HG03039 (cell line): ENCODE data around the gene MBIP.

Experiments
- ATAC-seq: cut with Tn5 transposase; IDR thresholded peaks from one replicate; pipeline ENCODE4 v1.9.1; 2021; ENCODE audit warnings: mild to moderate bottlenecking, moderate library complexity; ENCODE audit not compliant: unreplicated experiment

The MBIP gene

DNA sequence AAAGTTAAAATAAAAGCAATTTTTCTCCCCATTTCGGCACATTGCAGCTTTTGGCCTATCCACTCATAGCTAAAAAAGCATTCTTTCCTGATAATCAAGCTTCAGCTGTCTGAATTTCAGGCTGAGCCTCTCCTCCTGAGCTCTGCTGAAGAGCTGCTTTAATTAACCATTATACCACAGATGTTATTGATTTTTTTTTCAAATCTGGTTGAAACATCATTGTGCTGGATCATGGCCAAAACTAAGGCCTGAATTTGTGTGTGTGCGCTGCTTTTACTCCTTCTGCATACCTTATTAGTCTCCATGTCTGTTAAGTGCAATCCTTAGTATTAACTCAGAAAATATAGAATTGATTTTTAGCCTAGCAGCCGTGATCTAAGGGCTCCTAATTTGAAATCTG is 52.3 kb downstream of the MBIP start:
- ATAC-seq: no peak

DNA sequence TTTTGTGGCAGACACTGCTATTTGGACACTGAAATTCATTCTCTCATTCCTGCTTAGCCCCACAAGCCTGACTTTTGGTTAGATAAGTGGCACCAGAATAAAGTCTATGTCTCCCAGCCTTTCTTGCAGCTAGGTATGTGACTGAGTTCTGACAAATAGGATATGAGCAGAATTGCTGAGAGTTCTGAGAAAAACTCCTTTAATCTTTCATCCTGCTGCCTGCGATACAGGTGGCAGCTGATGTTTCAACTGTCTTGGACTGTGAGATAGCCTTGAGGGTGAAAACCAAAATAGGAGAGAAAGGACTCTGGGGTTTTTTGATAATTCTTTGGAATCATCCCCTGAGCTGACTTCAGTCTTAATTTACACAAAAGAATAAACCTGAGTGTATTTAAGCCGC is 55.8 kb downstream of the MBIP start:
- ATAC-seq: no peak

DNA sequence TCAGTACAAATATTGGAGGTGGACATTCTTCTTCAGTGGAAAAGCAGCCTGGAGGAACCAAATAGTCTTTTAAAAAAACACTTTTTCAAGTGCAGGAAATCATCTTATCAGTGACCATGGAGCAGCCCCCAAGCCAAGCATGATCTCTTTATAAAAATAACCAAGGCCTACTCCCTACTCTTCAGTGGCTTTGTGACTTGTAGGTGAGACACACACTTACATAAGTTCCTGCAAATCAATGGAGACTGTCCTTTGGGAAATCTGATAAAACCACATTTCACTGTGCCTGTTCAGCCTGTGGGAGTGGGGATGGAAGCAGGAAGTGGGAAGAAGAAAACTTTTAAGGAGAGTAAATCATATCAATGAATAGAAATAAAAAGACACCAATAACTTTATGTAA is 56.3 kb downstream of the MBIP start:
- ATAC-seq: no peak

DNA sequence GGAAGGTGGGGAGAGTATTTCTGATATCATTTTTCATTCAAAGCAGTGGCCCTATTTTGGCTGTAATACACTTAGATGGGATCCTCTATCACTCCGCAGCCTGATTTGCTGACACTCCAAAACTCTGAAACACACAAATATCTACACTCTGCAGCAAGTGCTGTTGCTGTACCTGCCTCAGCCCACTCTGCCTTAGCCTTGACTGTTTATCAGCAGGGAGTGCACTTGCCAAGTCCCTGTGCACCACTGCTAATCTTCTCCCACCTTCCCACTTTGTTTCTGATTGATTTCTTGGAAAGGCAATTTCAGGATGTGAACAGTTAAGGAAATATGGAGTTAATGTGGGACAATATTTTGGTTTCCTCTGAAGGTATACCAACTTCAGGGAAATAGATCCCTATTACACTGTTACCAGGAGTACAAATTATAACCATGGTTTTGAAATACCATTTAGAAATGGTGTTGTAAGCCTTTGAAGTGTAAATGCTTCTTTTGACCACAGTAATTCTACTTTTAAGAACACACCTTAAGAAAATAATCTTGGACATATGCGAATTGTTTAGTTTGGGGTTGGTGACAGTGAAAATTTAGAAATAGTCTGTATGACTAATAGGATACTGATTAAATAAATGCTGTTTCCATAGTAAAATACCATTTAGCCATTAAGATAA is 59.3 kb downstream of the MBIP start:
- ATAC-seq: no peak

DNA sequence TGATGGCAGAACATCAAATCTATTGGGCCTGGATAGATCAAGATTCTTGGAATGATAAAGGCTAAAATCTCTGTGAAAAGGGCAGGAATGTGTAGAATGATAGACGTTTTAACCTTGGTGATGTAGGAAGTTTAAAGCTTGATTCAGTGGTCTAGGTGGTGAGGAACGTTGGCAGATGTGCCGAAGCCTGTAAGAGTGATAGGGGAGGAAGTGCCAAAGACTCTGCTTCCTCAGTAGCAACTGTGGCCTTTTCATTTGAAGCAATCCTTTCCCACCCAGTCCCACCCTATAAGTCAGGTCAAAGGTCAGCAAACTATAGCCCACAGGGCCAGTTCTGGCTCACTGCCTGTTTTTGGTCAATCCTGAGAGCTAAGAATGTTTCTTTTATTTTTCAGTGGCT is 62.2 kb downstream of the MBIP start:
- no peak for ATAC-seq

DNA sequence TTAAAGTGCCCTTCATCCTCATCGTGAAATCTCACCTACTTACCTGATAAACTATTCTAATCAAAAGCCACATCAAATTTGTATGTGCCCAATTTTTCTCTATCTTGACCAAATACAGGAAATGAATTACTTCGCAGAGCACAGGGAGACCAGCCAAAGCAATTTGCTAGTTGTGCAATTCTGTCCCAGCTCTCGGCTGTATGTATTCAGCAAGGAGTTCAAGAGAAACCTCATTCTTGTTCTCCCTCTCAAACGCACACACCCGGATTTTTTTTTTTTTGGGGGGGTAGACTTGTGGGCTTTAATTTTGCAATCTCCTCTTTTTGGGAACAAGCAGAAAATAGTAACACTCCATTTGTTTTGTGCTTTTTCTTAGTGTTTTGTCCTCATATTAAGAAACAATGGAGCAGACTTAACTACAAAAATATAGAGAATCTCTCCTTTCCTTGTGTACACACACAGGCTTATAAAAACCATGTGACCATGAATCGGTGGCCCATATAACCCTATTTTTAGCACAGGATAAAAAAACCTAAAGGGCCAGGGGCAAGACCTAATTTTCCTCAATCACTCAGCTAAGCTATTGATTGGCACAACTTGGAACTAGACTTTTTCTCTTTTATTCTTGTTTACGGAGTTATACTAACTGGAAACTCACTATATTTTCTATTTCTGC is 64.2 kb downstream of the MBIP start:
- no peak for ATAC-seq

DNA sequence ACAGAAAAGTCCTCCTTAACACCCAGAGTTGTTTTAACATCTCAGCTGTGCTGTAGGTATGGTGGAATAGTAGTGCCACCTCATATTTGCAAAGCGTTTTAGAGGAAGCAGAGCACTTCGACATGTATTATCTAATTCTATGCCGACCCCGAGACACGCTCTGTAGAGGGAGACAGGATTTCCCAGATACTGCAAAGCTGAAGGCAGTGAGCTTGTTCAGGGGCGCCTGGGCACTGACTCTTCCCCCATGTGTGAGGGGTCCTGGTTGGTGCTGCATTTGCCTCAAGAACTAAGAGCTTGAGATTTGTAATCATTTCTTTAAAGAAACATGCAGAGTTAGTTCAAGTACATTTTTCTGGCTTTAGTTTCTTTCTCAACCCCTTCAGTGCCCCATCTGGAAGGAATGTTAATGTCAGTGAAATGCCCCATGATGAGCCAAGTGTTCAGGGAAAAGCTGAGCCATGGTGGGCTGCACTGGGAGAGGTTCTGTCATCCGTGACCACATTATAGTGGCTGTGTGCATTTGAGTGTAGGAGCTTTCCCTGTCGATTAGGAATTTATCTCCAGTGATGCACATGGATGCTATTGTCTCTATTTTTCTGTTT is 66.3 kb downstream of the MBIP start:
- ATAC-seq: no peak
